Vagina (tissue), 2 donors: ENCODE data around the gene MID1IP1.

Experiments used
- POLR2A ChIP-seq, 2 donors: fragments of 450-650 bp; IDR thresholded peaks; one replicate each; pipeline ENCODE4 v1.6.1; 2017; ENCODE audit warnings: antibody characterized with exemption in 2 of 2, mild to moderate bottlenecking in 2 of 2, moderate library complexity in 2 of 2
- POLR2AphosphoS5 ChIP-seq, 2 donors: sonication (generic); formaldehyde crosslinking; IDR thresholded peaks; one replicate each; pipeline ENCODE4 v1.9.0; 2017; ENCODE audit warnings: antibody characterized with exemption in 2 of 2, mild to moderate bottlenecking in 2 of 2, low read depth in 1 of 2; ENCODE audit not compliant: insufficient read depth in 1 of 2
- TF ChIP-seq, protein P1 (sequence below), 3 experiments: fragments of 450-650 bp in 2 of 3; fragments of 200-600 bp in 1 of 3; sonication (generic) in 1 of 3; IDR thresholded peaks; one replicate each; pipeline ENCODE4 v1.5.1; 2017 to 2019; ENCODE audit warnings: antibody characterized with exemption in 3 of 3, mild to moderate bottlenecking in 2 of 3, moderate library complexity in 2 of 3

DNA sequence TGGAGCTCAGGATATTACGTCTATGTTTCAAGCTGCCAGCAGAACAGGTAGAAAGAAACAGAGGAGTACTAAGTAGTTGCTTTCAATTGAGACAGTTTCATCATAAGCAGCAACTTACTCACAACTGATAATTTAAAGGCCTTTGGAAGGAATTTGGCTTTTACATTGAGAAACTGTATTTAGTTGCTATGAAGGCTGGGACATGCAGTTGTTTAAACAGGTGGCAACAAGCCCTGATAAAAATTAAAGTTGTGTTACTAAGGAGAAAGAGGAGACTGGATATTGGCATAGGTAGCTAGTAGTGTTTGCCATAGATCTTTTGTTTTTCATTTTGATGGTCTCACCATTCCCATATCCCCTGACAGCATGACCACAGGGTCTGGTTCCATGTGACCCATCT lies 18.4 kb downstream of the MID1IP1 start:
- TF ChIP-seq, protein P1, sequence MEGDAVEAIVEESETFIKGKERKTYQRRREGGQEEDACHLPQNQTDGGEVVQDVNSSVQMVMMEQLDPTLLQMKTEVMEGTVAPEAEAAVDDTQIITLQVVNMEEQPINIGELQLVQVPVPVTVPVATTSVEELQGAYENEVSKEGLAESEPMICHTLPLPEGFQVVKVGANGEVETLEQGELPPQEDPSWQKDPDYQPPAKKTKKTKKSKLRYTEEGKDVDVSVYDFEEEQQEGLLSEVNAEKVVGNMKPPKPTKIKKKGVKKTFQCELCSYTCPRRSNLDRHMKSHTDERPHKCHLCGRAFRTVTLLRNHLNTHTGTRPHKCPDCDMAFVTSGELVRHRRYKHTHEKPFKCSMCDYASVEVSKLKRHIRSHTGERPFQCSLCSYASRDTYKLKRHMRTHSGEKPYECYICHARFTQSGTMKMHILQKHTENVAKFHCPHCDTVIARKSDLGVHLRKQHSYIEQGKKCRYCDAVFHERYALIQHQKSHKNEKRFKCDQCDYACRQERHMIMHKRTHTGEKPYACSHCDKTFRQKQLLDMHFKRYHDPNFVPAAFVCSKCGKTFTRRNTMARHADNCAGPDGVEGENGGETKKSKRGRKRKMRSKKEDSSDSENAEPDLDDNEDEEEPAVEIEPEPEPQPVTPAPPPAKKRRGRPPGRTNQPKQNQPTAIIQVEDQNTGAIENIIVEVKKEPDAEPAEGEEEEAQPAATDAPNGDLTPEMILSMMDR (IDR thresholded peaks at IDR 0.05), result no peak
- no peak for TF ChIP-seq POLR2A (IDR thresholded peaks at IDR 0.05)
- no peak for TF ChIP-seq POLR2AphosphoS5 (IDR thresholded peaks at IDR 0.05; ENCODE audit: insufficient read depth in 1 of 2, low read depth in 1 of 2)
